B cell (primary cell): ENCODE results near the gene CCDC74A. TPM values are rescaled to one million over a fixed set of nuclear protein-coding genes. Genes with fewer than 3 reads are reported as not detected.
"Not testable (repeated sequence)": the region's sequence is repeated elsewhere in the genome, so short reads cannot be mapped to it uniquely, and the experiment has no call there.

ENCODE experiments used
- ATAC-seq: fragments of 200-7000 bp; cut with Tn5 transposase; one replicate; pipeline ENCODE4 v1.10.0; 2021; ENCODE audit warnings: low read depth, mild to moderate bottlenecking, moderate number of reproducible peaks, moderate library complexity
- CTCF ChIA-PET: fragments of 350-600 bp; sonication (Branson Sonifier 250); formaldehyde crosslinking; loops from one replicate; lab custom pipeline; 2021; ENCODE audit warnings: antibody characterized with exemption, inconsistent platforms; lab: Charles Lee
- POLR2A ChIA-PET: fragments of 350-600 bp; sonication (Branson Sonifier 250); formaldehyde crosslinking; loops from one replicate; lab custom pipeline; 2021; ENCODE audit warnings: antibody characterized with exemption; lab: Charles Lee
- DNase-seq: peaks from one replicate; pipeline ENCODE4 v3.0.0; 2013
- H2AFZ ChIP-seq: 2 replicates; pipeline ENCODE4 v1.6.1; 2012; ENCODE audit warnings: mild to moderate bottlenecking, low read depth, low read length; ENCODE audit not compliant: insufficient read depth, poor library complexity, severe bottlenecking
- H3K27ac ChIP-seq, 2 donors: 1 replicate in 1 of 2; 2 replicates in 1 of 2; pipeline ENCODE4 v1.5.1; 2012 to 2013; ENCODE audit warnings: low read length in 2 of 2, mild to moderate bottlenecking in 2 of 2, moderate library complexity in 1 of 2
- H3K27me3 ChIP-seq, 4 experiments: fragments of 200-600 bp in 1 of 4; sonication (generic) in 1 of 4; replicated peaks in 1 of 4; 1 replicate in 2 of 4; 2 replicates in 2 of 4; pipeline versions ENCODE4 v1.6.1 to v1.7.0; 2013 to 2016; ENCODE audit warnings: low read length in 3 of 4, mild to moderate bottlenecking in 2 of 4, mixed read lengths in 1 of 4, moderate library complexity in 1 of 4; ENCODE audit not compliant: insufficient read depth in 4 of 4, control insufficient read depth in 3 of 4; ENCODE audit errors: control extremely low read depth in 1 of 4
- H3K36me3 ChIP-seq, 2 experiments: replicated peaks in 1 of 2; 1 replicate in 1 of 2; 2 replicates in 1 of 2; pipeline versions ENCODE4 v1.6.1 to v1.7.1; 2013; ENCODE audit warnings: low read length in 1 of 2; ENCODE audit not compliant: insufficient read depth in 2 of 2, control insufficient read depth in 1 of 2; ENCODE audit errors: control extremely low read depth in 1 of 2, extremely low read depth in 1 of 2
- H3K4me1 ChIP-seq, 2 donors: fragments of 200-600 bp in 1 of 2; sonication (generic) in 1 of 2; 1 replicate in 1 of 2; 2 replicates in 1 of 2; pipeline versions ENCODE4 v1.5.1 to v1.6.1; 2013 to 2017; ENCODE audit warnings: low read length in 2 of 2; ENCODE audit not compliant: control insufficient read depth in 2 of 2, insufficient read depth in 2 of 2
- H3K4me2 ChIP-seq: replicated peaks from 2 replicates; pipeline ENCODE3; 2012; ENCODE audit warnings: mild to moderate bottlenecking, low read depth, low read length; ENCODE audit not compliant: poor library complexity, severe bottlenecking
- H3K4me3 ChIP-seq, 5 experiments: fragments of 200-600 bp in 1 of 5; sonication (generic) in 1 of 5; 1 replicate in 3 of 5; 2 replicates in 2 of 5; pipeline versions ENCODE4 v1.5.1 to v1.7.0; 2011 to 2016; ENCODE audit warnings: low read length in 4 of 5, mild to moderate bottlenecking in 4 of 5, low read depth in 2 of 5, control low read depth in 1 of 5, moderate library complexity in 1 of 5; ENCODE audit not compliant: insufficient read depth in 1 of 5; ENCODE audit errors: control extremely low read depth in 1 of 5, extremely low read depth in 1 of 5
- H3K79me2 ChIP-seq: fragments of 200-600 bp; sonication (generic); one replicate; pipeline ENCODE4 v1.6.0; 2016; ENCODE audit warnings: low read length; ENCODE audit not compliant: control insufficient read depth, insufficient read depth
- H3K9ac ChIP-seq: fragments of 200-600 bp; sonication (generic); 2 replicates; pipeline ENCODE4 v1.6.1; 2017; ENCODE audit warnings: mild to moderate bottlenecking, low read length, moderate library complexity
- H3K9me3 ChIP-seq, 3 donors: one replicate each; pipeline versions ENCODE4 v1.6.1 to v1.7.1; 2013; ENCODE audit warnings: low read length in 2 of 3; ENCODE audit not compliant: control insufficient read depth in 2 of 3, insufficient read depth in 1 of 3; ENCODE audit errors: control extremely low read depth in 1 of 3
- H4K20me1 ChIP-seq: 2 replicates; pipeline ENCODE4 v1.6.0; 2012; ENCODE audit warnings: mild to moderate bottlenecking, low read length; ENCODE audit not compliant: insufficient read depth, control insufficient read depth, poor library complexity, severe bottlenecking
- H3K27ac Mint-ChIP-seq: one replicate; pipeline ENCODE4 v1.8.0; 2021; ENCODE audit warnings: mixed read lengths
- H3K27me3 Mint-ChIP-seq: one replicate; pipeline ENCODE4 v1.8.0; 2021; ENCODE audit warnings: mixed read lengths
- H3K4me1 Mint-ChIP-seq: one replicate; pipeline ENCODE4 v1.8.0; 2021; ENCODE audit warnings: mixed read lengths
- H3K4me3 Mint-ChIP-seq: one replicate; pipeline ENCODE4 v1.8.0; 2021; ENCODE audit warnings: mixed read lengths
- H3K9me3 Mint-ChIP-seq: one replicate; pipeline ENCODE4 v1.8.0; 2022; ENCODE audit warnings: mixed read lengths; ENCODE audit not compliant: insufficient read depth
- WGBS: methylation state at CpG from one replicate; pipeline ENCODE4 v1.1.5; 2013; ENCODE audit warnings: missing lambda C conversion rate; ENCODE audit not compliant: insufficient coverage; 5-methylcytosine and 5-hydroxymethylcytosine counted together
- intact Hi-C: fragments of 100-400 bp; cut with micrococcal nuclease; formaldehyde crosslinking; loops from one replicate; pipeline ENCODE4 v1.10.0; 2022
- polyA minus RNA-seq: library from RNA; depleted of rRNA, polyadenylated mRNA; stranded (reverse); fragments of >200 nt; gene quantifications from 2 replicates; pipeline ENCODE4 v1.2.3, GENCODE V29; 2012
- polyA plus RNA-seq: library from polyadenylated mRNA; depleted of rRNA; stranded (reverse); fragments of >200 nt; gene quantifications from 2 replicates; pipeline ENCODE4 v1.2.3, GENCODE V29; 2012
- total RNA-seq, 2 donors: library from RNA; stranded (reverse); fragments of 120-200 nt in 1 of 2; gene quantifications; 1 replicate in 1 of 2; 2 replicates in 1 of 2; pipeline versions ENCODE4 v1.2.3 to v1.2.4, GENCODE V29; 2013 to 2022

CCDC74A gene
- total RNA-seq (3.1 and 4.1 TPM in 2 replicates), polyA plus RNA-seq (1.2 TPM in 1 of 2 replicates, not detected in the other), polyA minus RNA-seq (0.78 TPM in 1 of 2 replicates, not detected in the other)
- total RNA-seq (2013): 0.19 TPM

DNA sequence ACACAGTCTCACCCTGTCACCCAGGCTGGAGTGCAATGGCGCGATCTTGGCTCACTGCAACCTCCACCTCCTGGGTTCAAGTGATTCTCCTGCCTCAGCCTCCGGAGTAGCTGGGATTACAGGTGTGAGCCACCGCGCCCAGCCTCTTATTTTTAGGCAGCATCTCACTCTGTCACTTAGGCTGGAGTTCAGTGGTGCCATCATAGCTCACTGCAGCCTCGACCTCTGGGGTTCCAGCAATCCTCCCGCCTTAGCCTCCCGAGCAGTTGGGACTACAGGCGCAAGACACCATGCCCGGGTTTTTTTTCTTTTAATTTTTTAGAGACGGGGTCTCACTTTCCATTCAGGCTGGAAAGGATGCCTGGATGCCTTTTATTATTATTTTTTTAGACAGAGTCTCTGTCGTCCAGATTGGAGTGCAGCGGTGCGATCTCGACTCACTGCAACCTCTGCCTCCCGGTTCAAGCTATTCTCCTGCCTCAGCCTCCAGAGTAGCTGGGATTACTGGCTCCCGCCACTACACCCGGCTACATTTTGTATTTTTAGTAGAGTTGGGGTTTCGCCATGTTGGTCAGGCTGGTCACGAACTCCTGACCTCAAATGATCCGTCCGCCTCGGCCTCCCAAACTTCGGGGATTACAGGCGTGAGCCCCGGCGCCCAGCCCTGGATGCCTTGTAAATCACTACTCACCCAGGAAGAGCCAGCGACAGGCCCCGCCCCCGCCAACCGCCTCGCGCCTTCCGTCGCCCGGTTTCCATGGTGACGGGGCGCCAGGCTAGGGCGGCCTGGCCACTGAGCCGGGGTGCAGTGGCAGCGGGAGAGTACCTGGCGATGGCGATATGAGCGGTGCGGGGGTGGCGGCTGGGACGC is at the start of gene CCDC74A:
TSS of gene CCDC74A (plus strand) at position 758 of the 871 bp plus-strand sequence. CDS start at position 841, 83 bp downstream.
- H4K20me1 ChIP-seq, H3K27me3 Mint-ChIP-seq, H3K79me2 ChIP-seq, H3K27ac ChIP-seq, H3K9me3 Mint-ChIP-seq, H3K27me3 ChIP-seq, H3K36me3 ChIP-seq, H3K9me3 ChIP-seq, H3K4me1 ChIP-seq, POLR2A ChIA-PET: not testable (repeated sequence)
- H3K27ac Mint-ChIP-seq: peak within 1 kb of the TSS; percentile 86
- peak within 1 kb of the TSS; percentile 52 for H3K4me2 ChIP-seq
- H3K4me3 Mint-ChIP-seq: peak within 1 kb of the TSS; percentile 88
- peaks cover 13% of the 10 kb centered on the region for H3K4me1 Mint-ChIP-seq
- peak; percentile 95 for ATAC-seq
- H2AFZ ChIP-seq: peak within 1 kb of the TSS; percentile 66
- WGBS: 41% methylated on average over 20 of the region's 47 CpGs
- peak within 1 kb of the TSS; percentile 45 for H3K9ac ChIP-seq
- peak; percentile 80 for DNase-seq
- intact Hi-C loops: loop anchor here (1.0 to 2.0 kb wide), 2 partner anchors 34 to 155 kb away; no protein-coding TSS in a partner anchor
- CTCF ChIA-PET: interaction anchor here (1.4 kb wide), 1 partner anchor 35 kb away, joined by 4 read pairs; no protein-coding TSS in a partner anchor
- peak within 1 kb of the TSS in 4 of 5 experiments; percentile 16 to 51 (median 43) for H3K4me3 ChIP-seq

DNA sequence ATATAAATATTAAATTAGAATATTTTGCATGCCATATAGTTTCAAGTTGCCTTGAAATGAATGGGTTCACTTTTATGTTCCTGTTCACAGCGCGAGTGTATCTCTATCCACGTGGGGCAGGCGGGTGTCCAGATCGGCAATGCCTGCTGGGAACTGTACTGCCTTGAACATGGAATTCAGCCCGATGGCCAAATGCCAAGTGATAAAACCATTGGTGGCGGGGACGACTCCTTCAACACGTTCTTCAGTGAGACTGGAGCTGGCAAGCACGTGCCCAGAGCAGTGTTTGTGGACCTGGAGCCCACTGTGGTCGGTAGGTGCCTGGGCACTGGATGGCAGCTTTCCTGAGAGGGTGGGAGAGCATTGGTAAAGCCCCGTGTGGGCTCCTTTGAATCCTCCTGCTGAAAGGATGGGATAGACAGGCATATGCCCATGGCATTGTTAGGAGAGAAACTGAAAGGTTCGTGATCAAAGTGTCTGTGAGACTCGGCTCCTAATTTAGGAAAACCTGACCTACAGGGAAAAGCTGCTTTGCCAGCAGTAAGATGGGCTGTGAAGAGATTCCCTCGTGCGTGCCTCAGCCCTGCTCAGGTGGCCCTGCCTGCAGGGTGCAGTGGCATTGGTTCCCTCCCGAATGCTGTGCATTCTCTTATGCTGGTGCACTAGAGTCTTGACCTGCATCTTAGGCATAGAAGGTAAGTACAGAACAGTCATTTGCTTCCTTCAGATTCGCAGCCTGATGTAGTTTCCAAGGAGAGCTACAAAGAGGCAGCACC is 49.4 kb upstream of the CCDC74A start:
- intact Hi-C loops, H2AFZ ChIP-seq, H3K27ac Mint-ChIP-seq, H3K79me2 ChIP-seq, H3K27me3 Mint-ChIP-seq, H3K9me3 Mint-ChIP-seq, H3K27me3 ChIP-seq, H3K36me3 ChIP-seq, H3K4me3 Mint-ChIP-seq, H3K4me1 ChIP-seq, DNase-seq, H3K9me3 ChIP-seq, H3K4me2 ChIP-seq, H4K20me1 ChIP-seq, H3K4me1 Mint-ChIP-seq, POLR2A ChIA-PET, H3K4me3 ChIP-seq, H3K9ac ChIP-seq, CTCF ChIA-PET, ATAC-seq, H3K27ac ChIP-seq: not testable (repeated sequence)
- WGBS: 96% methylated on average over 6 of the region's 18 CpGs

DNA sequence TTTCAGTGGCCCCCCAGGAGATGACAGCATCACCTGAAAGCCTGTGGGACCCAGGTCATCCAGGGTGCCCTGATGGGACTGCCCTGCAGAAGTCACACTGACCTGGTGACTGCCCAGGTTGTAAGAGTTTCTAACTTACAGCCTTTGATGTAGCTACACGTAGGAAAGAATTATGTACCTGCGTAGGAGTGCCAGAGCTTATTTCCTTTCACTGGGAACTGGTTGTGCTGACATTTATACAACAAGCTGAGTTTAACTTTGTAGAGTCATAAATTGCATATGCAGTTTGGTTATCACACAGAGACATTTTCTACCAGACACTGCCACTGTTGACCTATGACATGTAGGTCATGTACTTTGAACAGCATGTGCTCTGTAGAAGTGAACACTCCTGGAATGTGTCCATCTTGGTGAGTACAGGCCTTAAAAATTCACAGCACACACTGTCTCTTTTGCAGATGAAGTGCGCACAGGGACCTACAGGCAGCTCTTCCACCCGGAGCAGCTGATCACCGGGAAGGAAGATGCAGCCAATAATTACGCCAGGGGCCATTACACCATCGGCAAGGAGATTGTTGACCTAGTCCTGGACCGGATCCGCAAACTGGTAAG is 48.7 kb upstream of the CCDC74A start:
- H2AFZ ChIP-seq, ATAC-seq, CTCF ChIA-PET, H3K9me3 Mint-ChIP-seq, DNase-seq, H3K27ac Mint-ChIP-seq, H3K4me2 ChIP-seq, intact Hi-C loops, H3K36me3 ChIP-seq, POLR2A ChIA-PET, H3K4me1 Mint-ChIP-seq, H3K9ac ChIP-seq, H3K27me3 Mint-ChIP-seq, H3K27me3 ChIP-seq, H3K79me2 ChIP-seq, H3K4me3 Mint-ChIP-seq, H3K27ac ChIP-seq, H3K4me3 ChIP-seq, H3K4me1 ChIP-seq, H4K20me1 ChIP-seq, H3K9me3 ChIP-seq: not testable (repeated sequence)
- 100% methylated on average over 7 of the region's 9 CpGs for WGBS
